GM23338 (cell line): Measurements from ENCODE around the gene RNH1. TPM values are rescaled to one million over a fixed set of nuclear protein-coding genes. Genes with fewer than 3 reads are reported as not detected.

Experiments
- ATAC-seq: fragments of 200-7000 bp; cut with Tn5 transposase; 3 replicates; pipeline ENCODE4 v1.9.1; 2020
- DNase-seq: peaks from one replicate; pipeline ENCODE4 v3.0.0-alpha.2; 2015; ENCODE audit warnings: low spot score
- H2AFZ ChIP-seq: fragments of 200-600 bp; sonication (generic); 2 replicates; pipeline ENCODE4 v1.8.0; 2016; ENCODE audit warnings: antibody characterized with exemption, mild to moderate bottlenecking, moderate library complexity
- H3F3A ChIP-seq: fragments of 200-600 bp; sonication (generic); replicated peaks from 2 replicates; pipeline ENCODE4 v1.8.0; 2017; ENCODE audit warnings: antibody characterized with exemption, mixed run types, low read depth
- H3K27ac ChIP-seq: fragments of 200-600 bp; sonication (generic); 2 replicates; pipeline ENCODE4 v1.6.1; 2016; ENCODE audit warnings: low read depth
- H3K27me3 ChIP-seq: fragments of 200-600 bp; sonication (generic); 2 replicates; pipeline ENCODE4 v1.8.0; 2016; ENCODE audit warnings: mild to moderate bottlenecking, mixed run types, moderate library complexity; ENCODE audit not compliant: insufficient read depth
- H3K36me3 ChIP-seq: fragments of 200-600 bp; sonication (generic); 2 replicates; pipeline ENCODE4 v1.8.0; 2016; ENCODE audit warnings: mild to moderate bottlenecking; ENCODE audit not compliant: insufficient read depth
- H3K4me1 ChIP-seq: fragments of 200-600 bp; sonication (generic); 2 replicates; pipeline ENCODE4 v1.8.0; 2016; ENCODE audit warnings: mild to moderate bottlenecking, moderate library complexity; ENCODE audit not compliant: insufficient read depth
- H3K4me2 ChIP-seq: fragments of 200-600 bp; sonication (generic); 2 replicates; pipeline ENCODE4 v1.7.1; 2017; ENCODE audit warnings: mixed run types
- H3K4me3 ChIP-seq: fragments of 200-600 bp; sonication (generic); 2 replicates; pipeline ENCODE4 v1.6.1; 2016; ENCODE audit warnings: mixed run types
- H3K79me2 ChIP-seq: fragments of 200-600 bp; sonication (generic); replicated peaks from 2 replicates; pipeline ENCODE4 v1.8.0; 2017; ENCODE audit warnings: mild to moderate bottlenecking; ENCODE audit not compliant: insufficient read depth
- H3K9me2 ChIP-seq: fragments of 200-600 bp; sonication (generic); 2 replicates; pipeline ENCODE4 v1.8.0; 2017; ENCODE audit not compliant: insufficient read depth
- H4K20me1 ChIP-seq: fragments of 200-600 bp; sonication (generic); replicated peaks from 2 replicates; pipeline ENCODE4 v1.8.0; 2017; ENCODE audit warnings: mild to moderate bottlenecking; ENCODE audit not compliant: insufficient read depth
- H3K27ac Mint-ChIP-seq: 2 replicates; pipeline ENCODE4 v1.8.0; 2020; ENCODE audit warnings: inconsistent platforms, mild to moderate bottlenecking, moderate library complexity, mixed read lengths
- H3K27me3 Mint-ChIP-seq: 3 replicates; pipeline ENCODE4 v1.8.0; 2022; ENCODE audit warnings: low read depth, mild to moderate bottlenecking, moderate library complexity, mixed read lengths, inconsistent platforms; ENCODE audit not compliant: insufficient read depth, poor library complexity
- H3K36me3 Mint-ChIP-seq: 3 replicates; pipeline ENCODE4 v1.8.0; 2021; ENCODE audit warnings: low read depth, mild to moderate bottlenecking, inconsistent platforms, moderate library complexity, mixed read lengths
- H3K4me1 Mint-ChIP-seq: 3 replicates; pipeline ENCODE4 v1.8.0; 2020; ENCODE audit warnings: mild to moderate bottlenecking, inconsistent platforms, mixed read lengths
- H3K4me3 Mint-ChIP-seq: 3 replicates; pipeline ENCODE4 v1.8.0; 2021; ENCODE audit warnings: moderate library complexity, mild to moderate bottlenecking, inconsistent platforms, mixed read lengths
- H3K9me3 Mint-ChIP-seq: 3 replicates; pipeline ENCODE4 v1.8.0; 2020; ENCODE audit warnings: moderate library complexity, mild to moderate bottlenecking, inconsistent platforms, mixed read lengths
- CREB1 ChIP-seq: fragments of 250-450 bp; sonication (Bioruptor Pico); IDR thresholded peaks from 2 replicates; pipeline ENCODE4 v1.5.0; 2020; ENCODE audit warnings: low read depth, mild to moderate bottlenecking, moderate library complexity
- EZH2phosphoT487 ChIP-seq: fragments of 200-600 bp; sonication (generic); IDR thresholded peaks from one replicate; pipeline ENCODE4 v1.8.1; 2018; ENCODE audit warnings: antibody characterized with exemption; ENCODE audit not compliant: unreplicated experiment
- NANOG ChIP-seq: IDR thresholded peaks from 2 replicates; pipeline ENCODE4 v1.6.1; 2016; ENCODE audit warnings: antibody characterized with exemption, borderline replicate concordance
- POLR2AphosphoS5 ChIP-seq: IDR thresholded peaks from 2 replicates; pipeline ENCODE4 v1.6.1; 2016; ENCODE audit warnings: antibody characterized with exemption, low read depth
- STAT1 ChIP-seq: IDR thresholded peaks from one replicate; pipeline ENCODE4 v1.6.1; 2016; ENCODE audit warnings: antibody characterized with exemption; ENCODE audit not compliant: unreplicated experiment
- ZNF114 ChIP-seq: fragments of 250-450 bp; sonication (Bioruptor Pico); IDR thresholded peaks from 2 replicates; pipeline ENCODE4 v1.5.0; 2020; ENCODE audit warnings: mild to moderate bottlenecking, moderate library complexity
- ZNF331 ChIP-seq: fragments of 250-450 bp; sonication (Bioruptor Pico); IDR thresholded peaks from 2 replicates; pipeline ENCODE4 v1.5.0; 2020; ENCODE audit warnings: low read depth, mild to moderate bottlenecking, moderate library complexity
- polyA plus RNA-seq: library from polyadenylated mRNA; unstranded; fragments of >200 nt; fragmentation: Nextera tagmentation; extraction: Ambion mirVana; gene quantifications from 2 replicates; pipeline ENCODE4 v1.2.1, GENCODE V29; 2016
- total RNA-seq: library from RNA; depleted of rRNA; stranded (reverse); fragments of >200 nt; shearing (Covaris generic); gene quantifications from 2 replicates; pipeline ENCODE4 v1.2.3, GENCODE V29; 2014
- TF ChIP-seq, protein P1 (sequence below), 2 experiments: fragments of 200-600 bp in 1 of 2; sonication (generic) in 1 of 2; conservative IDR thresholded peaks; 2 replicates each; pipeline versions ENCODE4 v1.5.1 to v1.6.1; 2016 to 2017; ENCODE audit warnings: antibody characterized with exemption in 2 of 2, low read depth in 2 of 2, mild to moderate bottlenecking in 2 of 2, moderate library complexity in 1 of 2
- TF ChIP-seq, protein P2 (sequence below): fragments of 250-450 bp; sonication (Bioruptor Pico); IDR thresholded peaks from 2 replicates; pipeline ENCODE4 v1.5.0; 2020; ENCODE audit warnings: mild to moderate bottlenecking, moderate library complexity

RNH1 gene
- total and polyA plus RNA-seq, 2 experiments from 2014 or later = 33.3 to 56.3 TPM

DNA sequence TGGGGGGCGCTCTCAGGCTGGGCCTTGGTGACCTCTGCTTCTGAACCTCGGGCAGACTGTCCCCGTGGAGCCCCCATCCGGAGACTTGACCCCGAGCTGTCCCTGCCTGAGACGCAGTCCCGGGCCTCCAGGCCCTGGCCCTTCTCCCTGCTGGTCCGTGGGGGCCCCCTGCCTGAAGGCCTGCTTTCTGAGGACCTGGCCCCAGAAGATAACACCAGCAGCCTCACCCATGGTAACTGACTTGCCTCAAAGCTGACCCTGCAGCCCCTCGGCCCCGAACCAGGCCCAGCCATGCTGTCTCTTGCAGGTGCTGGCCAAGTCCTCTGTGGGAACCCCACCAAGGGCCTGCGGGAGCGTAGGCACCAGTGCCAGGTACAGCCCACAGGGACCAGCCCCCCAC, 44.6 kb upstream of the RNH1 start (continued):
- TF ChIP-seq ZNF114 (CRISPR knock-in tag) = no peak
- no peak for TF ChIP-seq NANOG
- TF ChIP-seq, protein P1, sequence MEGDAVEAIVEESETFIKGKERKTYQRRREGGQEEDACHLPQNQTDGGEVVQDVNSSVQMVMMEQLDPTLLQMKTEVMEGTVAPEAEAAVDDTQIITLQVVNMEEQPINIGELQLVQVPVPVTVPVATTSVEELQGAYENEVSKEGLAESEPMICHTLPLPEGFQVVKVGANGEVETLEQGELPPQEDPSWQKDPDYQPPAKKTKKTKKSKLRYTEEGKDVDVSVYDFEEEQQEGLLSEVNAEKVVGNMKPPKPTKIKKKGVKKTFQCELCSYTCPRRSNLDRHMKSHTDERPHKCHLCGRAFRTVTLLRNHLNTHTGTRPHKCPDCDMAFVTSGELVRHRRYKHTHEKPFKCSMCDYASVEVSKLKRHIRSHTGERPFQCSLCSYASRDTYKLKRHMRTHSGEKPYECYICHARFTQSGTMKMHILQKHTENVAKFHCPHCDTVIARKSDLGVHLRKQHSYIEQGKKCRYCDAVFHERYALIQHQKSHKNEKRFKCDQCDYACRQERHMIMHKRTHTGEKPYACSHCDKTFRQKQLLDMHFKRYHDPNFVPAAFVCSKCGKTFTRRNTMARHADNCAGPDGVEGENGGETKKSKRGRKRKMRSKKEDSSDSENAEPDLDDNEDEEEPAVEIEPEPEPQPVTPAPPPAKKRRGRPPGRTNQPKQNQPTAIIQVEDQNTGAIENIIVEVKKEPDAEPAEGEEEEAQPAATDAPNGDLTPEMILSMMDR (conservative IDR thresholded peaks at IDR 0.05; ENCODE audit: low read depth in 2 of 2) = no peak
- no peak for TF ChIP-seq CREB1 (CRISPR knock-in tag)
- TF ChIP-seq, protein P2, sequence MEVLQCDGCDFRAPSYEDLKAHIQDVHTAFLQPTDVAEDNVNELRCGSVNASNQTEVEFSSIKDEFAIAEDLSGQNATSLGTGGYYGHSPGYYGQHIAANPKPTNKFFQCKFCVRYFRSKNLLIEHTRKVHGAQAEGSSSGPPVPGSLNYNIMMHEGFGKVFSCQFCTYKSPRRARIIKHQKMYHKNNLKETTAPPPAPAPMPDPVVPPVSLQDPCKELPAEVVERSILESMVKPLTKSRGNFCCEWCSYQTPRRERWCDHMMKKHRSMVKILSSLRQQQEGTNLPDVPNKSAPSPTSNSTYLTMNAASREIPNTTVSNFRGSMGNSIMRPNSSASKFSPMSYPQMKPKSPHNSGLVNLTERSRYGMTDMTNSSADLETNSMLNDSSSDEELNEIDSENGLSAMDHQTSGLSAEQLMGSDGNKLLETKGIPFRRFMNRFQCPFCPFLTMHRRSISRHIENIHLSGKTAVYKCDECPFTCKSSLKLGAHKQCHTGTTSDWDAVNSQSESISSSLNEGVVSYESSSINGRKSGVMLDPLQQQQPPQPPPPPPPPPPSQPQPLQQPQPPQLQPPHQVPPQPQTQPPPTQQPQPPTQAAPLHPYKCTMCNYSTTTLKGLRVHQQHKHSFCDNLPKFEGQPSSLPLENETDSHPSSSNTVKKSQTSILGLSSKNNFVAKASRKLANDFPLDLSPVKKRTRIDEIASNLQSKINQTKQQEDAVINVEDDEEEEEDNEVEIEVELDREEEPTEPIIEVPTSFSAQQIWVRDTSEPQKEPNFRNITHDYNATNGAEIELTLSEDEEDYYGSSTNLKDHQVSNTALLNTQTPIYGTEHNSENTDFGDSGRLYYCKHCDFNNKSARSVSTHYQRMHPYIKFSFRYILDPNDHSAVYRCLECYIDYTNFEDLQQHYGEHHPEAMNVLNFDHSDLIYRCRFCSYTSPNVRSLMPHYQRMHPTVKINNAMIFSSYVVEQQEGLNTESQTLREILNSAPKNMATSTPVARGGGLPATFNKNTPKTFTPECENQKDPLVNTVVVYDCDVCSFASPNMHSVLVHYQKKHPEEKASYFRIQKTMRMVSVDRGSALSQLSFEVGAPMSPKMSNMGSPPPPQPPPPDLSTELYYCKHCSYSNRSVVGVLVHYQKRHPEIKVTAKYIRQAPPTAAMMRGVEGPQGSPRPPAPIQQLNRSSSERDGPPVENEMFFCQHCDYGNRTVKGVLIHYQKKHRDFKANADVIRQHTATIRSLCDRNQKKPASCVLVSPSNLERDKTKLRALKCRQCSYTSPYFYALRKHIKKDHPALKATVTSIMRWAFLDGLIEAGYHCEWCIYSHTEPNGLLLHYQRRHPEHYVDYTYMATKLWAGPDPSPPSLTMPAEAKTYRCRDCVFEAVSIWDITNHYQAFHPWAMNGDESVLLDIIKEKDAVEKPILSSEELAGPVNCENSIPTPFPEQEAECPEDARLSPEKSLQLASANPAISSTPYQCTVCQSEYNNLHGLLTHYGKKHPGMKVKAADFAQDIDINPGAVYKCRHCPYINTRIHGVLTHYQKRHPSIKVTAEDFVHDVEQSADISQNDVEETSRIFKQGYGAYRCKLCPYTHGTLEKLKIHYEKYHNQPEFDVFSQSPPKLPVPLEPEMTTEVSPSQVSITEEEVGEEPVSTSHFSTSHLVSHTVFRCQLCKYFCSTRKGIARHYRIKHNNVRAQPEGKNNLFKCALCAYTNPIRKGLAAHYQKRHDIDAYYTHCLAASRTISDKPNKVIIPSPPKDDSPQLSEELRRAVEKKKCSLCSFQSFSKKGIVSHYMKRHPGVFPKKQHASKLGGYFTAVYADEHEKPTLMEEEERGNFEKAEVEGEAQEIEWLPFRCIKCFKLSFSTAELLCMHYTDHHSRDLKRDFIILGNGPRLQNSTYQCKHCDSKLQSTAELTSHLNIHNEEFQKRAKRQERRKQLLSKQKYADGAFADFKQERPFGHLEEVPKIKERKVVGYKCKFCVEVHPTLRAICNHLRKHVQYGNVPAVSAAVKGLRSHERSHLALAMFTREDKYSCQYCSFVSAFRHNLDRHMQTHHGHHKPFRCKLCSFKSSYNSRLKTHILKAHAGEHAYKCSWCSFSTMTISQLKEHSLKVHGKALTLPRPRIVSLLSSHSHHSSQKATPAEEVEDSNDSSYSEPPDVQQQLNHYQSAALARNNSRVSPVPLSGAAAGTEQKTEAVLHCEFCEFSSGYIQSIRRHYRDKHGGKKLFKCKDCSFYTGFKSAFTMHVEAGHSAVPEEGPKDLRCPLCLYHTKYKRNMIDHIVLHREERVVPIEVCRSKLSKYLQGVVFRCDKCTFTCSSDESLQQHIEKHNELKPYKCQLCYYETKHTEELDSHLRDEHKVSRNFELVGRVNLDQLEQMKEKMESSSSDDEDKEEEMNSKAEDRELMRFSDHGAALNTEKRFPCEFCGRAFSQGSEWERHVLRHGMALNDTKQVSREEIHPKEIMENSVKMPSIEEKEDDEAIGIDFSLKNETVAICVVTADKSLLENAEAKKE (CRISPR knock-in tag) = no peak
- TF ChIP-seq POLR2AphosphoS5 = no peak

DNA sequence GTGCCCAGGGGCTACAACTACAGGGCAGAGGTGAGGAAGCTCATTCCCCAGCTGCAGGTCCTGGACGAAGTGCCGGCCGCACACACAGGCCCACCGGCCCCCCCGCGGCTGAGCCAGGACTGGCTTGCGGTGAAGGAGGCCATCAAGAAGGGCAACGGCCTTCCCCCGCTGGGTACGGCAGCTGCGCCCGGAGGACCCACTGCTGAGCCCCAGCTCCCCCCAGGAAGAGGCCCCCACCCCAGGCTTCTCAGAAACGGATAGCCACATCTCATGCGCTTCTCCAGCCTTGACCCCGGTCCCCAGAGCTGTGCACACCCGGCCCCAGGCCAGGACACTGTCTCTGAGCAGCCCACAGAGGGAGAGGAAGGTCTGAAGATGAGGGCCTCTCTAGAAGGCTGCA, 44.1 kb upstream of the RNH1 start:
- Histone ChIP-seq H3K9me2 (no peaks in the 10 kb centered on the region), H3K36me3 (no peaks in the 10 kb centered on the region), H3F3A (0 out of 2 replicates have a peak, but pooled peaks cover 7% of the 10 kb centered on the region), H3K4me1 (no peaks in the 10 kb centered on the region), H3K27ac (no peak overlapping the region), H4K20me1 (no peaks in the 10 kb centered on the region), H2AFZ (no peak overlapping the region), H3K79me2 (no peaks in the 10 kb centered on the region), H3K27me3 (peaks cover 7% of the 10 kb centered on the region), H3K4me2 (no peak overlapping the region), H3K4me3 (no peak overlapping the region)
- H3K27ac Mint-ChIP-seq = no peak overlapping the region
- H3K9me3 Mint-ChIP-seq = no peaks in the 10 kb centered on the region
- ATAC-seq (no peak), DNase-seq (no peak)
- H3K4me1 Mint-ChIP-seq = no peaks in the 10 kb centered on the region
- H3K27me3 Mint-ChIP-seq = peaks cover 7% of the 10 kb centered on the region
- H3K36me3 Mint-ChIP-seq = no peaks in the 10 kb centered on the region
- no peak overlapping the region for H3K4me3 Mint-ChIP-seq
- no peak for TF ChIP-seq ZNF331 (CRISPR knock-in tag)
- TF ChIP-seq ZNF114 (CRISPR knock-in tag) = no peak
- TF ChIP-seq EZH2phosphoT487 = no peak
- TF ChIP-seq, protein P1 (conservative IDR thresholded peaks at IDR 0.05; ENCODE audit: low read depth in 2 of 2) = no peak
- TF ChIP-seq CREB1 (CRISPR knock-in tag) = no peak
- no peak for TF ChIP-seq STAT1
- TF ChIP-seq POLR2AphosphoS5 = no peak
- no peak for TF ChIP-seq NANOG
